COLO668 (cell line): Measurements from ENCODE around the gene APBB2.

Experiments
- DNase-seq: peaks from one replicate; lab custom pipeline; 2025; ENCODE audit not compliant: unreplicated experiment; lab: John Stamatoyannopoulos, UW

APBB2 gene

DNA sequence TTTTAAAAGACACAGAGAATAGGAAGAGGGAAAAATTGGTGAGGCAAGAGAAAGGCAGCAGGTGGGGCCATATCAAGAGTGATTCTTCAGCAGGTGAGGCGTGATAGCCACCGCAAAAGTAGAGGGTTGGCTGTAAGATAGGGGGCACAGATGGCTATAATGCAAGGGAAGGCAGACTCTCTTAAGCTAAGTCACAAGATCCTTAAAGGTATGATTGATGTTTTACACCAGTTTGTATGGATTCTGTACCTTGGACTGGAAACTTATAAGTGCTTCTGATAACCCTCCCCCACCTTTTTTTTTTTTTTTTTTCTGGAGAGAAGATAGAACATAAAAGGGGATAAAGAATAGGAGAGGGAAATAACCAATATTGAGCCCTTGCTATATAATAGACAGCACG, 424.6 kb downstream of the APBB2 start:
- DNase-seq, result no peak

DNA sequence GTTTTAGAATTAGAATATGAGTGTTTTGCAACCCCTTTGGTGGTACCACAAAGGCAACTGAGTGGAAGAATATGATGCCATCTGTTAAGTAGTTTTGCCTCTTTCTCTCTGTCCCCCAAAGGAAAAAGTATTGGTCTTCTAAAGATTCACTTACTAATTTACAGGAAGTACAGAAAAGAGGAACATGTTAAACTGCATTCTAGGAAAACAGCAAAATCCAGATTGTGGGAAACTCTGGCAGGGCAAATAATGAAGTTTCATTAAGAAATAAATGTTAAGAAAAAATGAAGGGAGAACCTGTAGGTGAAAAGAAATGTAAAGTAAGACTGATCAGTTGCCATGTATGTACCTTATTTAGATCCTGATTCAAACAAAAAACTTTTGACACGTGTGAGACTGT, 425.3 kb downstream of the APBB2 start:
- DNase-seq, result no peak

DNA sequence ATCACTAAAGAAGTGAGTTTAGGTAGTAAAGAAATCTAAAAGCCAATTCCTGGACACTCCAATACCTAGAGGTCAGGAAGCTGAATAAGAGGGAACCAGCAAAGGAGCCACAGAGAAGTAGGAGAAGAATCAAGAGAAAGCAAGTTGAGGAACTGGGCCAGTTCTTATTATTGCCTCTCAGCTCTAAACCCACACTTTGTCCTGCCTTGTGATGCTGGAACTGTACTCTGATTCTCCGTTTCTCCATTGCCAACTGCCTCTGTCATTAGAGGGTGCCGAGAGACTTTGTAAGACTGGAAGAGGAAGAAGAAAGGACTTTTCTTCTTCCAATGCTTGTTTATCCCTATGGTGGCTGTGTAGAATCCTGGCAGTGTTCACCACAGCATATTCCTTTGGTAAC, 426.0 kb downstream of the APBB2 start:
- DNase-seq, result no peak

DNA sequence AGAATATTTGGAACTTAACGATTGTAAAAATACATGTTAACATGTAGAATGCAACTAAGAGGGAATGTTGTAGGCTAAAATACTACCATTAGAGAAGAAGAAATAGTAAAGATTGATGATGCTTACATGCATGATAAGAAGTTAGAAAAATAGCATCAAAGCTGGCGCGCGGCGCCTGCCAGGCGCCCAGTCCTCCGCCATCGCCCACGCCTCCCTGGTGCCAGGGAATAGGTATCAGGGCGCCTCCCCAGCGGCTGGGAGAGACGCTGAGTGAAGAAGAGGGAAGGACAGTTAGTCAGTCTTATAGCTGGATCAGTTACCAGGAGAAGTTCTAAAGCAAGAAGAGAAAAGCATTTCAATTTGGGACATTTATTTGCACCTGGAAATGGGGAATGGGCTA, 428.6 kb downstream of the APBB2 start:
- DNase-seq, result no peak

DNA sequence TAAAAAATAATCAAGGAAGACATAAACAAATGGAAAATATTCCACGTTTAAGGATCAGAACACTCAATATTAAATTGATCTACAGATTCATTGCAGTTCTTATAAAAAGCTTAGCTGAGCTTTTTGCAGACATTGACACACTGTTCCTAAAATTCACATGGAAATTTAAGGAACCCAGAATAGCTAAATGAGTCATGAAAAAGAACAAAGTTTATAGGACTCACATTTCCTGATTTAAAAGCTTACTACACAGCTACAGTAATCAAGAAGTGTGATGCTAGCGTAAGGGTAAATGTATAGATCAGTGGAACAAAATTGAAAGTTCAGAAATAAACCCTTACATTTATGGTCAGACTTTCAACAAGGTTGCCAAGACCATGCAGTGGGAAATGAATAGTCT, 431.5 kb downstream of the APBB2 start:
- no peak for DNase-seq

DNA sequence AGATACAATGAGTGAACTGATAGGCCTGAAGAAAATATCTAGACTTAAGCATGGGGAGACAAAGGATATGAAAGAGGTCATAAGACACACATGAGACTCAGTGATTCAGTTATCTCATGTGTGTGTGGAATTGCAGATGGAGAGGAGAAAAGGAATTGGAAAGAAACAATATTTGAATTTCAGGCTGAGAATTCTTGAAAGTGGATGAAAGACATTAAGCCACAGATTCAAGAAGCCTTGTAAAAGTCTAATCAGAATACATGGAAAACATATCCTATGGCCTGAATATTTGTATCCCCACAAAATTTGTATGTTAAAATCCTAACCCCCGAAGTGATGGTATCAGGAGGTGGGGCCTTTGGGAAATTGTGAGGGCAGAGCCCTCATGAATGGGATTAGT, 436.3 kb downstream of the APBB2 start:
- no peak for DNase-seq

DNA sequence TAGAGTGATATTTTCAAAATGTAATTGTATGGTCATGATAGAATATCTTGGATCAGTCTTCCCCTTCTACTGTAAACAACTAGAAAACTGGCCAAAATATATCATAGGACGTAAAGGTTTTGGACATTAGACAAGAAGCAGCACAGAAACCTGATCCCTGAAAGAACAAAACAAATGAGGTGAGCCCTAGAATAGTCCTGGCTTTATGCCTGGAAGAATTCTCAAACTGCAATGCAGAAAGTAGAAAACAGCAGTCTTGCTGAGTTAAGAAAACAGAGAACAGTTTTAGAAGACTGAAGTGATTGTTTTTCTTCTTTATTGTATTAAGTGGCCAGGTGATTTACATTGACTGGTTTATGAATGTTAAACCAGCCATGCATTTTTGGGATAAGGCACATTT, 445.1 kb downstream of the APBB2 start:
- no peak for DNase-seq

DNA sequence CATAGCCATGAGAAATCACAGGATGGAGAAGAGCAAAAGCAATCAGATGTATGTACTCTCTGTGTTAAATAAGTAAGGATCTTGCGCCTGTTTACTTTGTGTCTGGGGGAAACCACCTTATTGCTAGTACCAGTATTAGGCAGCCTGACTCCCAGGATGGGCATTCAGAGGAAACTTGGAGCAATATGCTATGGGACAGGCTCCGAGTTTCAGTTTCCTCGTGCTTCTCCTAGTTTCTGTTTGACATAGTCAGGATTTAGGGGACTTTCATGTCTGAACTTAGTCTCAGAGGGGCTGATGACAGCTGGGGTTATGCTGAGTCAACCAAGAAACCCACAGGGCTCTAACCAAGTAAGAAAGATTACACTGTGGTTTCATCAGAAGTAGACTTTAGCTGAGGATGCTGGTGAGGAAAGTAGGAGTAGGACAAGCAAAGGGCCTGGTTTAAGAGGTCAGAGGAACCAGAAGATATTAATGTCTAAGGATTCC, 451.1 kb downstream of the APBB2 start:
- DNase-seq, result no peak
